Measurements from ENCODE around the gene NHLRC3.

The NHLRC3 gene

DNA sequence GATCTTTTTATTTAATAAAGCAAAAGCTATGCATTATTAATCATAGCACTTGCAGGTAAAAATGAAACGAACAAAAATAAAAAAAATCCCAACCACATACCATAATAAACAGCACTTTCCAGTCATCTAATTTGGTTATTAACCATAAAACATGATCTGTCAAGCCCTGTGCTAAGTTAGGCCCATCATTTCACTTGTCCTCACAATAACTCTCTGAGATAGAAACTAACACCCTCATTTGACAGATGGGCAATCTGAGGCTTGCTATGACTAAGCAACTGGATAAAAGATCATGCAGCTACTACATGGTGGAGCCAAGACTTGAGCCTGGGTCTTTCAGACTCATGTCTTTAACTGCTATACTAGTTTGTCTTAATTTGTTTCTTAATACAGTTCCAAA lies 22.2 kb upstream of the NHLRC3 start:
- peak; percentile 49 for DNase-seq (ENCODE audit: low read depth)
- no peak overlapping the region for H3K4me3 ChIP-seq (ENCODE audit: low read depth, low read length)
- no peak for TF ChIP-seq CTCF (IDR thresholded peaks at IDR 0.05; ENCODE audit: insufficient read depth, low read depth, low read length, missing control alignments)

- peak; percentile 58 for DNase-seq (ENCODE audit: low read depth)
- TF ChIP-seq CTCF (IDR thresholded peaks at IDR 0.05; ENCODE audit: insufficient read depth, low read depth, low read length, missing control alignments): peak; percentile 57
- no peak overlapping the region for H3K4me3 ChIP-seq (ENCODE audit: low read depth, low read length)
Observed at GRCh38 chr13:39016787-39017186, 21.5 kb upstream of the NHLRC3 start.

DNA sequence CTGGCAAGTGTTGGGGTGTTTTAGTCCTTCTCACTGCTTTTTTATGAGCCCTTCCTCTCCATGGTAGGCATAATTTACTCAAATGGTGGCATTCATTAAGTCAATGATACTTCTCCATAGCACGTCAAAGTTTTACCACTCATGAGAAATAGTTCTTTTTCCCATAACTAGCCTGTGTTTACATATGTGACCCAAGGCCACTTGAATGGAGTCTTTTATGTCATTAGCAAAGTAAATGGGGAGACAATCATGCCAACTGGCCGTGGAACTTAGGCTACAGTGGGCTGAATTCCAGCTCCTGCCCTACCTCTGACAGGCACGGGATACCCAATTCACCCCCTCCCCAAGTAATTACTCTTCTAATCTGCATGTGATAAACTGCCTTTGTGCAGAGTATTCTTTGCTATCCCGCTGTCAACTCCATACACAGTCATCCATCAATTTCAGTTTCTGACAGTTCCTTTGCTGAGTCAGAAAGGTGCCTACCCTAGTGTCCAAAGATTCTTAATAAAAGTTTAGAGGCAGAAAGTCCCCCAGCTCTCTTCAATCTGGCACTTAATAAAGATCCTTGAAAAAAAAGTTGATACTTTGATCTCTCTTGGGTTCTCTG lies 17.3 kb upstream of the NHLRC3 start:
- H3K4me3 ChIP-seq (ENCODE audit: low read depth, low read length): no peak overlapping the region
- no peak for DNase-seq (ENCODE audit: low read depth)
- no peak for TF ChIP-seq CTCF (IDR thresholded peaks at IDR 0.05; ENCODE audit: insufficient read depth, low read depth, low read length, missing control alignments)

DNA sequence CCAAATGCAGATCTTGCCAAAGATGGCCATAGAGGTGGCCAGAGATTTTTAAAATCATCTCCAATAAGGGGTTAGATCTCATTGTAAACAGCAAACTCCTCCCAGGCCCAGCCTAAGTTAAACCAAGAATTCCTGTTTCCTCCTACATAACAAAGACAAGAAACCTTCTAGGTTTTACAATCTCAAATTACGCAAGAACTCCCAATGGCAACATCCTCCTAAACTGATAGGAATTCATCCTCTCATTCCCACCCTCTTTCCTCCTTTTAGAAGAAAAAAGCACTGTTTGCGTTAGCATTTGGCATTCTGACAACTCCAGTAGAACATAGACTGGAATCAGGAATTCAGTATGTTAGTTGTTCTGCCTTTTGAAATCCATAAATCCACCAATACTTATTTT lies 14.9 kb upstream of the NHLRC3 start:
- no peak overlapping the region for H3K4me3 ChIP-seq (ENCODE audit: low read depth, low read length)
- DNase-seq (ENCODE audit: low read depth): no peak
- TF ChIP-seq CTCF (IDR thresholded peaks at IDR 0.05; ENCODE audit: insufficient read depth, low read depth, low read length, missing control alignments): no peak

GRCh38 chr13:39023761-39024160 lies 14.5 kb upstream of the NHLRC3 start:
- no peak overlapping the region for H3K4me3 ChIP-seq (ENCODE audit: low read depth, low read length)
- TF ChIP-seq CTCF (IDR thresholded peaks at IDR 0.05; ENCODE audit: insufficient read depth, low read depth, low read length, missing control alignments): no peak
- DNase-seq (ENCODE audit: low read depth): no peak

- TF ChIP-seq CTCF (IDR thresholded peaks at IDR 0.05; ENCODE audit: insufficient read depth, low read depth, low read length, missing control alignments): no peak
- H3K4me3 ChIP-seq (ENCODE audit: low read depth, low read length): no peak overlapping the region
- no peak for DNase-seq (ENCODE audit: low read depth)
Observed at GRCh38 chr13:39025433-39025839, 12.8 kb upstream of the NHLRC3 start.

- DNase-seq (ENCODE audit: low read depth): no peak
- no peak overlapping the region for H3K4me3 ChIP-seq (ENCODE audit: low read depth, low read length)
- no peak for TF ChIP-seq CTCF (IDR thresholded peaks at IDR 0.05; ENCODE audit: insufficient read depth, low read depth, low read length, missing control alignments)
Observed at GRCh38 chr13:39032150-39032549, 6.1 kb upstream of the NHLRC3 start.

Data from GM12865 (cell line).